ENCODE measurements around the gene KATNAL1. TPM values are rescaled to one million over a fixed set of nuclear protein-coding genes. Genes with fewer than 3 reads are reported as not detected.
"Not testable (repeated sequence)": the region's sequence is repeated elsewhere in the genome, so short reads cannot be mapped to it uniquely, and the experiment has no call there.

The KATNAL1 gene
- total RNA-seq, 2 donors from 2014 or later: 12.8 to 16.4 TPM

- no peaks in the 10 kb centered on the region for H3K36me3 ChIP-seq
- DNase-seq (ENCODE audit: low spot score): no peak
- no peaks in the 10 kb centered on the region for H3K4me1 ChIP-seq (replicated peaks)
- WGBS: 53% methylated on average over 1 of the region's 1 CpG
- no peaks in the 10 kb centered on the region for H3K9me3 ChIP-seq
- no peak overlapping the region for H3K27ac ChIP-seq
- intact Hi-C loops (cut with DNase I): no loop called here
- no peak for TF ChIP-seq POLR2A (IDR thresholded peaks at IDR 0.05)
- no peak for TF ChIP-seq POLR2AphosphoS5 (IDR thresholded peaks at IDR 0.05)
- no peak for TF ChIP-seq CTCF (IDR thresholded peaks at IDR 0.05)
- no peak overlapping the region for H3K4me3 ChIP-seq
- H3K27me3 ChIP-seq (replicated peaks; ENCODE audit: insufficient read depth): no peaks in the 10 kb centered on the region
Measured at GRCh38 chr13:30268673-30269072, 38.7 kb downstream of the KATNAL1 start.

GRCh38 chr13:30266756-30267155 lies 40.6 kb downstream of the KATNAL1 start:
- no peaks in the 10 kb centered on the region for H3K27me3 ChIP-seq (replicated peaks; ENCODE audit: insufficient read depth)
- TF ChIP-seq POLR2A (IDR thresholded peaks at IDR 0.05) (no peak), POLR2AphosphoS5 (IDR thresholded peaks at IDR 0.05) (no peak), CTCF (IDR thresholded peaks at IDR 0.05) (no peak)
- WGBS: 83% methylated on average over 2 of the region's 2 CpGs

GRCh38 chr13:30259149-30259733 lies 48.1 kb downstream of the KATNAL1 start:
- not testable (repeated sequence) for DNase-seq (ENCODE audit: low spot score); H3K36me3 ChIP-seq; H3K27ac ChIP-seq; H3K4me3 ChIP-seq; H3K27me3 ChIP-seq (replicated peaks; ENCODE audit: insufficient read depth); H3K4me1 ChIP-seq (replicated peaks); H3K9me3 ChIP-seq
- intact Hi-C loops (cut with DNase I): loop anchor here (10.0 kb wide), 4 partner anchors 146 to 606 kb away; partner anchors contain the start of gene USPL1
- 91% methylated on average over 22 of the region's 22 CpGs for WGBS

More at GRCh38 chr13:30266756-30267155, 40.6 kb downstream of the KATNAL1 start:
- Histone ChIP-seq H3K4me1 (replicated peaks) (no peaks in the 10 kb centered on the region), H3K36me3 (no peaks in the 10 kb centered on the region), H3K27ac (no peak overlapping the region), H3K4me3 (no peak overlapping the region), H3K9me3 (no peaks in the 10 kb centered on the region)
- DNase-seq (ENCODE audit: low spot score): no peak
- intact Hi-C loops (cut with DNase I): no loop called here

GRCh38 chr13:30257468-30258099 lies 49.8 kb downstream of the KATNAL1 start:
- no peak for TF ChIP-seq POLR2A (IDR thresholded peaks at IDR 0.05)
- TF ChIP-seq POLR2AphosphoS5 (IDR thresholded peaks at IDR 0.05): no peak
- TF ChIP-seq CTCF (IDR thresholded peaks at IDR 0.05): no peak
- peaks cover 4% of the 10 kb centered on the region for H3K4me1 ChIP-seq (replicated peaks)
- no peaks in the 10 kb centered on the region for H3K27me3 ChIP-seq (replicated peaks; ENCODE audit: insufficient read depth)
- 74% methylated on average over 6 of the region's 6 CpGs for WGBS
- no peak overlapping the region for H3K4me3 ChIP-seq
- no peaks in the 10 kb centered on the region for H3K36me3 ChIP-seq
- H3K9me3 ChIP-seq: no peaks in the 10 kb centered on the region
- DNase-seq (ENCODE audit: low spot score): no peak
- intact Hi-C loops (cut with DNase I): loop anchor here (10.0 kb wide), 4 partner anchors 147 to 607 kb away; partner anchors contain the start of gene USPL1
- H3K27ac ChIP-seq: peak overlapping the region; percentile 27 to 29

GRCh38 chr13:30256713-30257467 lies 50.5 kb downstream of the KATNAL1 start:
- H3K36me3 ChIP-seq: no peaks in the 10 kb centered on the region
- H3K9me3 ChIP-seq: no peaks in the 10 kb centered on the region
- no peaks in the 10 kb centered on the region for H3K27me3 ChIP-seq (replicated peaks; ENCODE audit: insufficient read depth)
- intact Hi-C loops (cut with DNase I): loop anchor here (10.0 kb wide), 4 partner anchors 148 to 608 kb away; partner anchors contain the start of gene USPL1
- WGBS: 57% methylated on average over 5 of the region's 5 CpGs
- no peak overlapping the region for H3K4me3 ChIP-seq
- TF ChIP-seq POLR2A (IDR thresholded peaks at IDR 0.05) (no peak), CTCF (IDR thresholded peaks at IDR 0.05) (no peak), POLR2AphosphoS5 (IDR thresholded peaks at IDR 0.05) (no peak)
- peaks cover 4% of the 10 kb centered on the region for H3K4me1 ChIP-seq (replicated peaks)
- H3K27ac ChIP-seq: peak overlapping the region; percentile 27 to 29
- no peak for DNase-seq (ENCODE audit: low spot score)

Measured in prostate gland (tissue), 2 donors.